ENCODE measurements around the gene OTOF. TPM values are rescaled to one million over a fixed set of nuclear protein-coding genes. Genes with fewer than 3 reads are reported as not detected.

OTOF gene
- total RNA-seq, 1 donor from 2014 or later: not detected

- no peak for ATAC-seq (ENCODE audit: poor library complexity)
- DNase-seq: no peak
- intact Hi-C loops (cut with DNase I): no loop called here
These were observed 39.0 kb downstream of the OTOF start for GRCh38 chr2:26438926-26439325.

GRCh38 chr2:26438526-26438925 is 39.4 kb downstream of the OTOF start:
- DNase-seq: no peak
- intact Hi-C loops (cut with DNase I): no loop called here
- ATAC-seq (ENCODE audit: poor library complexity): no peak

- DNase-seq (no peak), ATAC-seq (ENCODE audit: poor library complexity) (no peak)
- intact Hi-C loops (cut with DNase I): no loop called here
These were observed 42.8 kb downstream of the OTOF start for GRCh38 chr2:26435106-26435505.

GRCh38 chr2:26432859-26433258 is 45.1 kb downstream of the OTOF start:
- DNase-seq (no peak), ATAC-seq (ENCODE audit: poor library complexity) (no peak)
- intact Hi-C loops (cut with DNase I): no loop called here

- intact Hi-C loops (cut with DNase I): no loop called here
- ATAC-seq (ENCODE audit: poor library complexity) (no peak), DNase-seq (no peak)
These were observed 45.6 kb downstream of the OTOF start for GRCh38 chr2:26432363-26432762.

- intact Hi-C loops (cut with DNase I): no loop called here
- ATAC-seq (ENCODE audit: poor library complexity) (no peak), DNase-seq (no peak)
These were observed 47.1 kb downstream of the OTOF start for GRCh38 chr2:26430826-26431225.

- peak; percentile 54 for DNase-seq
- peak; percentile 81 for ATAC-seq (ENCODE audit: poor library complexity)
- intact Hi-C loops (cut with DNase I): no loop called here
These were observed 47.9 kb downstream of the OTOF start for GRCh38 chr2:26429779-26430578.

GRCh38 chr2:26428846-26429245 is 49.1 kb downstream of the OTOF start:
- intact Hi-C loops (cut with DNase I): no loop called here
- ATAC-seq (ENCODE audit: poor library complexity): no peak
- no peak for DNase-seq

- DNase-seq (no peak), ATAC-seq (ENCODE audit: poor library complexity) (no peak)
- intact Hi-C loops (cut with DNase I): no loop called here
These were observed 53.7 kb downstream of the OTOF start for GRCh38 chr2:26424221-26424620.

- DNase-seq: no peak
- ATAC-seq (ENCODE audit: poor library complexity): no peak
- intact Hi-C loops (cut with DNase I): no loop called here
These were observed 54.2 kb downstream of the OTOF start for GRCh38 chr2:26423750-26424149.

- ATAC-seq (ENCODE audit: poor library complexity) (no peak), DNase-seq (no peak)
- intact Hi-C loops (cut with DNase I): no loop called here
These were observed 54.8 kb downstream of the OTOF start for GRCh38 chr2:26422947-26423629.

- intact Hi-C loops (cut with DNase I): no loop called here
- ATAC-seq (ENCODE audit: poor library complexity) (no peak), DNase-seq (no peak)
These were observed 56.0 kb downstream of the OTOF start for GRCh38 chr2:26421961-26422360.

GRCh38 chr2:26414311-26414710 is 63.6 kb downstream of the OTOF start:
- ATAC-seq (ENCODE audit: poor library complexity): no peak
- no peak for DNase-seq
- intact Hi-C loops (cut with DNase I): no loop called here

- DNase-seq: no peak
- intact Hi-C loops (cut with DNase I): no loop called here
- no peak for ATAC-seq (ENCODE audit: poor library complexity)
These were observed 65.7 kb downstream of the OTOF start for GRCh38 chr2:26412091-26412673.

GRCh38 chr2:26411419-26411818 is 66.5 kb downstream of the OTOF start:
- ATAC-seq (ENCODE audit: poor library complexity): no peak
- no peak for DNase-seq
- intact Hi-C loops (cut with DNase I): no loop called here

GRCh38 chr2:26410764-26411243 is 67.1 kb downstream of the OTOF start:
- DNase-seq (no peak), ATAC-seq (ENCODE audit: poor library complexity) (no peak)
- intact Hi-C loops (cut with DNase I): no loop called here

GRCh38 chr2:26409785-26410184 is 68.1 kb downstream of the OTOF start:
- intact Hi-C loops (cut with DNase I): no loop called here

GRCh38 chr2:26407526-26407925 is 70.4 kb downstream of the OTOF start:
- ATAC-seq (ENCODE audit: poor library complexity) (no peak), DNase-seq (no peak)
- intact Hi-C loops (cut with DNase I): no loop called here

More at GRCh38 chr2:26409785-26410184, 68.1 kb downstream of the OTOF start:
- ATAC-seq (ENCODE audit: poor library complexity) (no peak), DNase-seq (no peak)
